Mesothelial cell of epicardium (in vitro differentiated cells): ENCODE data around the gene ZNF93. TPM values are rescaled to one million over a fixed set of nuclear protein-coding genes. Genes with fewer than 3 reads are reported as not detected.
"Not testable (repeated sequence)": the region's sequence is repeated elsewhere in the genome, so short reads cannot be mapped to it uniquely, and the experiment has no call there.

Experiments
- DNase-seq, 2 experiments: peaks; one replicate each; pipeline ENCODE4 v3.0.0; 2021; ENCODE audit warnings: low spot score in 2 of 2; ENCODE audit not compliant: unreplicated experiment in 2 of 2
- H3K27ac Mint-ChIP-seq: 2 replicates; pipeline ENCODE4 v1.8.0; 2021; ENCODE audit warnings: mixed read lengths
- H3K27me3 Mint-ChIP-seq: 2 replicates; pipeline ENCODE4 v1.8.0; 2021; ENCODE audit warnings: low read depth, mixed read lengths
- H3K36me3 Mint-ChIP-seq: 2 replicates; pipeline ENCODE4 v1.8.0; 2021; ENCODE audit warnings: mixed read lengths
- H3K4me1 Mint-ChIP-seq: 2 replicates; pipeline ENCODE4 v1.8.0; 2021; ENCODE audit warnings: mixed read lengths
- H3K4me3 Mint-ChIP-seq: 2 replicates; pipeline ENCODE4 v1.8.0; 2021; ENCODE audit warnings: mild to moderate bottlenecking, moderate library complexity, mixed read lengths
- H3K9me3 Mint-ChIP-seq: 2 replicates; pipeline ENCODE4 v1.8.0; 2021; ENCODE audit warnings: mixed read lengths
- CTCF ChIP-seq: fragments of 200-600 bp; sonication (generic); IDR thresholded peaks from one replicate; pipeline ENCODE4 v1.5.0; 2021; ENCODE audit warnings: antibody characterized with exemption; ENCODE audit not compliant: unreplicated experiment
- total RNA-seq: library from RNA; stranded (reverse); gene quantifications from 3 replicates; pipeline ENCODE4 v1.2.1, GENCODE V29; 2021

The ZNF93 gene
- total RNA-seq, 1 donor from 2014 or later = 28.4 TPM

- peaks cover 22% of the 10 kb centered on the region for H3K4me1 Mint-ChIP-seq
- H3K27ac Mint-ChIP-seq = peak overlapping the region; percentile 100
- TF ChIP-seq CTCF = no peak
- peak overlapping the region; percentile 100 for H3K4me3 Mint-ChIP-seq
- DNase-seq = no peak
- peaks cover 3% of the 10 kb centered on the region for H3K9me3 Mint-ChIP-seq
- H3K36me3 Mint-ChIP-seq = peaks cover 14% of the 10 kb centered on the region
- H3K27me3 Mint-ChIP-seq = no peaks in the 10 kb centered on the region
These were observed 34.0 kb upstream of the ZNF93 start for GRCh38 chr19:19866611-19867248.

- Mint-ChIP-seq H3K36me3 (peaks cover 41% of the 10 kb centered on the region), H3K4me1 (peaks cover 22% of the 10 kb centered on the region), H3K9me3 (peaks cover 11% of the 10 kb centered on the region)
- not testable (repeated sequence) for H3K4me3 Mint-ChIP-seq, DNase-seq, H3K27ac Mint-ChIP-seq, H3K27me3 Mint-ChIP-seq
These were observed 30.7 kb upstream of the ZNF93 start for GRCh38 chr19:19870086-19870485.

DNA sequence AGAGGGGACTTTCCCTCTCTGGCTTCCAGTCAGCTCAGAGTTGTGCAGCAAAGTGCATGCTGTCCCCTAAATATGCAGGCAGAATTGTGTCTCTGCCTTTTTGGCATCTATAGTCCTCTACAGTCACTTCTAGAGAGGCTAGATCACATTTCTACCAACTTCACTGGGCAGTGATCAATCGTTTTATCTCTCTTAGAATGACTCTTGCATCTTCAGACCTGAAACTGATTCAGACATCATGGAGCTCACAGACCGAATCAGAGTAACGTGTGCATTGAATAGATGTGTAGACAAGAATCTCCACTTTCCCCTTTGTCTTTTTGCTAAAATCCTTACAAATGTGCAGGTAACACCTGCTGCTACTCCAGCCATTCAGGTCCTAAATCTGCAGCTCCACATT is 28.8 kb upstream of the ZNF93 start:
- no peak for DNase-seq
- Mint-ChIP-seq H3K27ac (no peak overlapping the region), H3K27me3 (no peaks in the 10 kb centered on the region), H3K4me1 (peaks cover 22% of the 10 kb centered on the region), H3K9me3 (peaks cover 22% of the 10 kb centered on the region), H3K4me3 (no peak overlapping the region), H3K36me3 (peaks cover 56% of the 10 kb centered on the region)
- no peak for TF ChIP-seq CTCF

GRCh38 chr19:19873381-19873780 is 27.4 kb upstream of the ZNF93 start:
- Mint-ChIP-seq H3K27ac (no peak overlapping the region), H3K9me3 (peaks cover 30% of the 10 kb centered on the region), H3K27me3 (no peaks in the 10 kb centered on the region), H3K4me1 (peaks cover 10% of the 10 kb centered on the region), H3K4me3 (no peak overlapping the region), H3K36me3 (peaks cover 65% of the 10 kb centered on the region)
- no peak for DNase-seq
- TF ChIP-seq CTCF = no peak

DNA sequence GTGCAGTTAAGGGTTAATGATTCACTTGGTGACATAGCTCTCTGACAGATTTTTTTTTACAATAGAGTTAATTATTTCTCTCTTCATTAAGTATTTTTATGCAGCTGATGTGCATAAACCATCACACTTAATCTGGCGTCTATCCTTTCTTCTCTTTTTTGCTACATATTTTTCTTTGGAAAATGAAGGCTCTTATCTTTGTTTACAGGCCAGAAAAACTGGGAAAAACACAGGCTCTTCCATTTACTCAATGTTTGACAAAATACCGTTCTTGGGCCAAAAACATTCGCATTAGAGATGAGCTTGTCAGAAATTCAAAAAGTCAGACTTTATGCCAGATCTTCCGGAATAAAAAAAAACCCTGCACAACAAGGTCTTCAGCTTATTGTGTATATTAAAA is 23.0 kb upstream of the ZNF93 start:
- no peak for TF ChIP-seq CTCF

DNA sequence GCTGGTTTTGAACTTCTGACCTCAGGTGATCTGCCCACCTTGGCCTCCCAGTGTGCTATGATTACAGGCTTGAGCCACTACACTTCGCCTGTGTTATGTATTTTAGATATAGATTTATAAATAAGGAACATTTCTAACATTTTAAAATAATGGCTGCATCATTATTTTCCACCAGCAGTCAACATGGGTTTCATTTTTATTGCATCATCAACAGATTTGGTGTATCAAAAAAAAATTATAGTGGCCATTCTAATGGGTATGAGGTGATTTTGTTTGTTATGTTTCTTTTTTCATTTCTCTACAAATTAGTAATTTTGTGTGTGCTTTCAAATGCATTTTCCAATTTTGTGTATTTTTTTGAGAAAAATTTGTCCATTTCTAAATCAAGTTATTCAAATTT is 16.2 kb upstream of the ZNF93 start:
- Mint-ChIP-seq H3K36me3 (peaks cover 76% of the 10 kb centered on the region), H3K9me3 (peaks cover 36% of the 10 kb centered on the region), H3K27me3 (no peaks in the 10 kb centered on the region), H3K4me1 (no peaks in the 10 kb centered on the region), H3K4me3 (no peak overlapping the region), H3K27ac (no peak overlapping the region)
- DNase-seq = no peak
- TF ChIP-seq CTCF = no peak

More for the DNA sequence above, 23.0 kb upstream of the ZNF93 start:
- no peak for DNase-seq
- H3K4me3 Mint-ChIP-seq = no peak overlapping the region
- H3K4me1 Mint-ChIP-seq = no peaks in the 10 kb centered on the region
- H3K27me3 Mint-ChIP-seq = no peaks in the 10 kb centered on the region
- H3K36me3 Mint-ChIP-seq = peaks cover 73% of the 10 kb centered on the region
- H3K9me3 Mint-ChIP-seq = peaks cover 35% of the 10 kb centered on the region
- no peak overlapping the region for H3K27ac Mint-ChIP-seq

DNA sequence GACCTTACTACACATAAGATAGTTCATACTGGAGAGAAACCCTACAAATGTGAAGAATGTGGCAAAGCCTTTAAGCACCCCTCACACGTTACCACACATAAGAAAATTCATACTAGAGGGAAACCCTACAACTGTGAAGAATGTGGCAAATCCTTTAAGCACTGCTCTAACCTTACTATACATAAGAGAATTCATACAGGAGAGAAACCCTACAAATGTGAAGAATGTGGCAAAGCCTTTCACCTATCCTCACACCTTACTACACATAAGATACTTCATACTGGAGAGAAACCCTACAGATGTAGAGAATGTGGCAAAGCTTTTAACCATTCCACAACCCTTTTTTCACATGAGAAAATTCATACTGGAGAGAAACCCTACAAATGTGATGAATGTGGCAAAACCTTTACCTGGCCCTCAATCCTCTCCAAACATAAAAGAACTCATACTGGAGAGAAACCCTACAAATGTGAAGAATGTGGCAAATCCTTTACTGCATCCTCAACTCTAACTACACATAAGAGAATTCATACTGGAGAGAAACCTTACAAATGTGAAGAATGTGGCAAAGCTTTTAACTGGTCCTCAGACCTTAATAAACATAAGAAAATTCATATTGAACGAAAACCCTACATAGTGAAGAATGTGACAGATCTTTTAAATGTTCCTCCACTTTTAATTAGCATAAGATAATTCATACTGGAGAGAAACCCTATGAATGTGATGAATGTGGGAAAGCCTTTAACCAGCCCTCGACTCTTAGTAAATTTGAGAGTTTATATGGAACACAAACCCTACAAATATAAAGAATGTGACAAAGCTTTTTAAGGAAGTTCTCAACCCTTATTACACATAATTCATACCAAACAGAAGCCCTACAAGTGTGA is 8.4 kb upstream of the ZNF93 start:
- DNase-seq, H3K27ac Mint-ChIP-seq, H3K4me3 Mint-ChIP-seq: not testable (repeated sequence)

More for the DNA sequence above, 8.4 kb upstream of the ZNF93 start:
- not testable (repeated sequence) for H3K4me1 Mint-ChIP-seq, H3K27me3 Mint-ChIP-seq
- peaks cover 70% of the 10 kb centered on the region for H3K36me3 Mint-ChIP-seq
- H3K9me3 Mint-ChIP-seq = peaks cover 59% of the 10 kb centered on the region
